GM12801 (cell line): Measurements from ENCODE around the gene RIN1.

Source experiments
- TF ChIP-seq, protein P1 (sequence below): IDR thresholded peaks from one replicate; pipeline ENCODE4 v1.5.1; 2011; ENCODE audit warnings: control low read depth; ENCODE audit not compliant: insufficient read length; ENCODE audit errors: extremely low read depth

The RIN1 gene

GRCh38 chr11:66360406-66361073, 24.3 kb upstream of the RIN1 start:
- TF ChIP-seq, protein P1, sequence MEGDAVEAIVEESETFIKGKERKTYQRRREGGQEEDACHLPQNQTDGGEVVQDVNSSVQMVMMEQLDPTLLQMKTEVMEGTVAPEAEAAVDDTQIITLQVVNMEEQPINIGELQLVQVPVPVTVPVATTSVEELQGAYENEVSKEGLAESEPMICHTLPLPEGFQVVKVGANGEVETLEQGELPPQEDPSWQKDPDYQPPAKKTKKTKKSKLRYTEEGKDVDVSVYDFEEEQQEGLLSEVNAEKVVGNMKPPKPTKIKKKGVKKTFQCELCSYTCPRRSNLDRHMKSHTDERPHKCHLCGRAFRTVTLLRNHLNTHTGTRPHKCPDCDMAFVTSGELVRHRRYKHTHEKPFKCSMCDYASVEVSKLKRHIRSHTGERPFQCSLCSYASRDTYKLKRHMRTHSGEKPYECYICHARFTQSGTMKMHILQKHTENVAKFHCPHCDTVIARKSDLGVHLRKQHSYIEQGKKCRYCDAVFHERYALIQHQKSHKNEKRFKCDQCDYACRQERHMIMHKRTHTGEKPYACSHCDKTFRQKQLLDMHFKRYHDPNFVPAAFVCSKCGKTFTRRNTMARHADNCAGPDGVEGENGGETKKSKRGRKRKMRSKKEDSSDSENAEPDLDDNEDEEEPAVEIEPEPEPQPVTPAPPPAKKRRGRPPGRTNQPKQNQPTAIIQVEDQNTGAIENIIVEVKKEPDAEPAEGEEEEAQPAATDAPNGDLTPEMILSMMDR: no peak

- TF ChIP-seq, protein P1: no peak
Observed at GRCh38 chr11:66359662-66360087, 23.4 kb upstream of the RIN1 start.

DNA sequence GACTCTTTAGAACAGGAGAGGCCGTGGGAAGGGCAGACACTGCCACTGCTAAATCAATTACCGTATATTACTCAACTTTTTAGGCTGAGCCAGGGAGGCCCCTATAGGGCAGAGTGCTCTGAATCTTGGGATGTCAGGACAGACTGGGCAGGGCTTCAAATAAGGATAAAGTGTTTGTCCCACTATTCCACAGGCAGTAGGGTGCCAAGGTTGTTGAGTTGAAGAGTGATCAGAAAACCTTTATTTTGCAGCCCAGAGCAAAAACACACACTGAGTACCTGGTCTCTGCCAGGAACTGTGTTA, 12.8 kb upstream of the RIN1 start:
- TF ChIP-seq, protein P1: no peak

- TF ChIP-seq, protein P1: no peak
Observed at GRCh38 chr11:66347425-66348276, 11.4 kb upstream of the RIN1 start, which contains the start of gene B4GAT1. Gene B4GAT1 (minus strand): TSS chr11:66347629. CDS start chr11:66347545, 84 bp downstream.

- TF ChIP-seq, protein P1: no peak
Observed at GRCh38 chr11:66346476-66347424, 10.5 kb upstream of the RIN1 start.

GRCh38 chr11:66345316-66345649, 9.0 kb upstream of the RIN1 start:
- TF ChIP-seq, protein P1: no peak
